Islet of Langerhans (tissue), 1 donor: ENCODE results near the gene DELE1.

Source experiments
- FAIRE-seq: peaks from one replicate; lab custom pipeline; 2011; peaks lifted over from hg19 to GRCh38; lab: Jason Lieb, UNC

DELE1 gene

GRCh38 chr5:141926434-141926833 lies 2.8 kb downstream of the DELE1 start:
- FAIRE-seq = no peak

GRCh38 chr5:141928051-141928450 lies 4.4 kb downstream of the DELE1 start:
- no peak for FAIRE-seq

GRCh38 chr5:141929398-141930058 lies 5.9 kb downstream of the DELE1 start:
- no peak for FAIRE-seq

GRCh38 chr5:141931694-141932093 lies 8.0 kb downstream of the DELE1 start:
- FAIRE-seq = no peak

GRCh38 chr5:141933151-141933550 lies 9.5 kb downstream of the DELE1 start:
- no peak for FAIRE-seq

- no peak for FAIRE-seq
Measured at GRCh38 chr5:141934099-141934844, 10.6 kb downstream of the DELE1 start.

GRCh38 chr5:141935538-141935937 lies 11.9 kb downstream of the DELE1 start:
- FAIRE-seq = no peak

- FAIRE-seq = no peak
Measured at GRCh38 chr5:141940695-141941271, 17.1 kb downstream of the DELE1 start.

GRCh38 chr5:141941307-141941706 lies 17.6 kb downstream of the DELE1 start:
- no peak for FAIRE-seq

- FAIRE-seq = no peak
Measured at GRCh38 chr5:141941779-141942178, 18.1 kb downstream of the DELE1 start.

- no peak for FAIRE-seq
Measured at GRCh38 chr5:141942185-141942857, 18.6 kb downstream of the DELE1 start.

GRCh38 chr5:141944076-141944475 lies 20.4 kb downstream of the DELE1 start:
- no peak for FAIRE-seq

GRCh38 chr5:141945511-141946051 lies 21.9 kb downstream of the DELE1 start:
- no peak for FAIRE-seq

- no peak for FAIRE-seq
Measured at GRCh38 chr5:141947316-141947715, 23.6 kb downstream of the DELE1 start.

GRCh38 chr5:141948812-141949211 lies 25.1 kb downstream of the DELE1 start:
- no peak for FAIRE-seq

GRCh38 chr5:141949511-141949910 lies 25.8 kb downstream of the DELE1 start:
- FAIRE-seq = no peak

GRCh38 chr5:141950207-141951005 lies 26.7 kb downstream of the DELE1 start:
- FAIRE-seq = no peak

GRCh38 chr5:141951332-141951781 lies 27.7 kb downstream of the DELE1 start:
- peak; percentile 21 for FAIRE-seq

- no peak for FAIRE-seq
Measured at GRCh38 chr5:141952020-141952419, 28.3 kb downstream of the DELE1 start.

- no peak for FAIRE-seq
Measured at GRCh38 chr5:141954194-141954593, 30.5 kb downstream of the DELE1 start.

- no peak for FAIRE-seq
Measured at GRCh38 chr5:141957367-141957996, 33.8 kb downstream of the DELE1 start.
